HepG2 (cell line): ENCODE data around the gene LUZP1. TPM values are rescaled to one million over a fixed set of nuclear protein-coding genes. Genes with fewer than 3 reads are reported as not detected.
"Not testable (repeated sequence)": the region's sequence is repeated elsewhere in the genome, so short reads cannot be mapped to it uniquely, and the experiment has no call there.

ENCODE experiments used
- ARNT2 ChIP-seq: sonication (generic); formaldehyde crosslinking; IDR thresholded peaks from 2 replicates; pipeline ENCODE4 v1.8.0; 2022; ENCODE audit warnings: mild to moderate bottlenecking, low read depth, missing genetic modification reagents, moderate library complexity
- CREB1 ChIP-seq, 2 experiments: fragments of 450-650 bp in 1 of 2; IDR thresholded peaks; 2 replicates each; pipeline ENCODE4 v1.6.1; 2016 to 2017; ENCODE audit warnings: control low read depth in 1 of 2, mild to moderate bottlenecking in 1 of 2, missing compliant biosample characterization in 1 of 2, missing genetic modification characterization in 1 of 2
- DPF2 ChIP-seq: sonication (generic); formaldehyde crosslinking; IDR thresholded peaks from 2 replicates; pipeline ENCODE4 v1.4.0; 2020; ENCODE audit warnings: mild to moderate bottlenecking, low read depth, missing genetic modification reagents, borderline replicate concordance
- EP300 ChIP-seq, 3 experiments: sonication (generic) in 1 of 3; formaldehyde crosslinking in 1 of 3; IDR thresholded peaks; 2 replicates each; pipeline versions ENCODE4 v1.5.1 to v1.6.1; 2011 to 2020; ENCODE audit warnings: low read depth in 2 of 3, low read length in 2 of 3, borderline replicate concordance in 1 of 3, improper control_type of control experiment in 1 of 3, mild to moderate bottlenecking in 1 of 3, missing genetic modification reagents in 1 of 3, moderate library complexity in 1 of 3
- FOSL2 ChIP-seq: sonication (generic); formaldehyde crosslinking; IDR thresholded peaks from 2 replicates; pipeline ENCODE4 v1.4.0; 2020; ENCODE audit warnings: missing genetic modification reagents
- FOXO1 ChIP-seq: sonication (generic); formaldehyde crosslinking; IDR thresholded peaks from 2 replicates; pipeline ENCODE4 v1.4.0; 2020; ENCODE audit warnings: missing genetic modification reagents
- JUN ChIP-seq: sonication (generic); formaldehyde crosslinking; IDR thresholded peaks from 2 replicates; pipeline ENCODE4 v1.4.0; 2020; ENCODE audit warnings: mild to moderate bottlenecking, missing genetic modification reagents
- MAFF ChIP-seq: IDR thresholded peaks from 2 replicates; pipeline ENCODE4 v1.6.1; 2011; ENCODE audit warnings: low read depth, low read length, improper control_type of control experiment
- MEIS1 ChIP-seq: sonication (generic); formaldehyde crosslinking; IDR thresholded peaks from 2 replicates; pipeline ENCODE4 v1.9.0; 2021; ENCODE audit warnings: mild to moderate bottlenecking, missing genetic modification reagents, moderate library complexity, borderline replicate concordance
- MYPOP ChIP-seq: sonication (generic); formaldehyde crosslinking; IDR thresholded peaks from 2 replicates; pipeline ENCODE4 v1.8.1; 2023; ENCODE audit warnings: mild to moderate bottlenecking, moderate library complexity, missing genetic modification reagents
- SOX6 ChIP-seq, 2 experiments: fragments of 450-650 bp in 1 of 2; sonication (generic) in 1 of 2; formaldehyde crosslinking in 1 of 2; IDR thresholded peaks; 2 replicates each; pipeline versions ENCODE4 v1.4.0 to v1.6.1; 2017 to 2020; ENCODE audit warnings: antibody characterized with exemption in 1 of 2, mild to moderate bottlenecking in 1 of 2, missing genetic modification reagents in 1 of 2
- TRAFD1 ChIP-seq: sonication (generic); formaldehyde crosslinking; IDR thresholded peaks from 2 replicates; pipeline ENCODE4 v1.5.1; 2020; ENCODE audit warnings: missing genetic modification reagents, mild to moderate bottlenecking, borderline replicate concordance
- ZNF430 ChIP-seq: sonication (generic); formaldehyde crosslinking; IDR thresholded peaks from 2 replicates; pipeline ENCODE4 v1.9.0; 2021; ENCODE audit warnings: mild to moderate bottlenecking, missing genetic modification reagents
- polyA plus RNA-seq, 8 experiments: library from polyadenylated mRNA; depleted of rRNA in 3 of 8; stranded (reverse) in 7 of 8; unstranded in 1 of 8; fragments of >200 nt; fragmentation: Illumina TruSeq in 4 of 8; extraction: Trizol in 4 of 8; gene quantifications; 2 replicates each; pipeline versions ENCODE4 v1.2.1 to v1.2.3, GENCODE V29; 2011 to 2016; ENCODE audit warnings: low read depth in 4 of 8, missing spikeins in 1 of 8, mixed read lengths in 1 of 8; ENCODE audit not compliant: insufficient read depth in 1 of 8
- total RNA-seq, 5 experiments: library from RNA; depleted of rRNA; stranded (reverse); fragments of >200 nt; fragmentation: Illumina TruSeq; extraction: Trizol; gene quantifications; 2 replicates each; pipeline ENCODE4 v1.2.3, GENCODE V29; 2016; ENCODE audit warnings: low read depth in 1 of 5

Gene LUZP1
- total and polyA plus RNA-seq, 2 of the 13 experiments (the other 11 are each of a cell fraction or from before 2014, with no cell fraction given): 6.9 to 12.7 TPM

- 0 out of 4 replicates have a peak, but pooled peaks of 1 of the 2 experiments have one; percentile 18 for TF ChIP-seq EP300 (IDR thresholded peaks at IDR 0.05; ENCODE audit: low read depth in 2 of 2, low read length in 2 of 2)
- not testable (repeated sequence) for TF ChIP-seq EP300 (CRISPR knock-in tag; IDR thresholded peaks at IDR 0.05; ENCODE audit: borderline replicate concordance); SOX6 (IDR thresholded peaks at IDR 0.05)
- 0 out of 2 replicates have a peak, but pooled peaks have one; percentile 10 for TF ChIP-seq TRAFD1 (CRISPR knock-in tag)
- TF ChIP-seq JUN (CRISPR knock-in tag): 0 out of 2 replicates have a peak, but pooled peaks have one; percentile 51
- peak; percentile 50; the same call in 1 of the 2 replicates for TF ChIP-seq CREB1 (IDR thresholded peaks at IDR 0.05)
- TF ChIP-seq CREB1 (CRISPR knock-in tag; IDR thresholded peaks at IDR 0.05): 0 out of 2 replicates have a peak, but pooled peaks have one; percentile 16
- peak; percentile 39; the same call in 1 of the 2 replicates for TF ChIP-seq ZNF430 (CRISPR knock-in tag)
- TF ChIP-seq SOX6 (CRISPR knock-in tag; IDR thresholded peaks at IDR 0.05): 0 out of 2 replicates have a peak, but pooled peaks have one; percentile 4
- TF ChIP-seq FOXO1 (CRISPR knock-in tag): peak; percentile 47; the same call in 1 of the 2 replicates
- TF ChIP-seq DPF2: 0 out of 2 replicates have a peak, but pooled peaks have one; percentile 20
- TF ChIP-seq MAFF: peak; percentile 9; the same call in 1 of the 2 replicates
- TF ChIP-seq FOSL2: peak; percentile 92
- TF ChIP-seq MYPOP: 0 out of 2 replicates have a peak, but pooled peaks have one; percentile 61
- TF ChIP-seq MEIS1 (CRISPR knock-in tag): peak; percentile 31; the same call in 1 of the 2 replicates
- 0 out of 2 replicates have a peak, but pooled peaks have one; percentile 39 for TF ChIP-seq ARNT2 (CRISPR knock-in tag)
Measured at GRCh38 chr1:23188936-23189452, 20.3 kb upstream of the LUZP1 start (continued).
